Measurements from ENCODE around the gene KCNMB2.

KCNMB2 gene

GRCh38 chr3:178658694-178659325 lies 122.6 kb downstream of the KCNMB2 start:
- no peak for DNase-seq

- DNase-seq: no peak
Measured at GRCh38 chr3:178663201-178663934, 127.1 kb downstream of the KCNMB2 start.

- DNase-seq: no peak
Measured at GRCh38 chr3:178665747-178666146, 129.5 kb downstream of the KCNMB2 start.

GRCh38 chr3:178669022-178669601 lies 132.9 kb downstream of the KCNMB2 start:
- DNase-seq: no peak

GRCh38 chr3:178669758-178670157 lies 133.5 kb downstream of the KCNMB2 start:
- DNase-seq: no peak

- DNase-seq: no peak
Measured at GRCh38 chr3:178671377-178671776, 135.1 kb downstream of the KCNMB2 start.

- no peak for DNase-seq
Measured at GRCh38 chr3:178671791-178672190, 135.6 kb downstream of the KCNMB2 start.

GRCh38 chr3:178672275-178672674 lies 136.0 kb downstream of the KCNMB2 start:
- no peak for DNase-seq

GRCh38 chr3:178673529-178673928 lies 137.3 kb downstream of the KCNMB2 start:
- DNase-seq: no peak

- DNase-seq: no peak
Measured at GRCh38 chr3:178676077-178676476, 139.8 kb downstream of the KCNMB2 start.

- DNase-seq: no peak
Measured at GRCh38 chr3:178676942-178677790, 140.9 kb downstream of the KCNMB2 start.

- DNase-seq: no peak
Measured at GRCh38 chr3:178677961-178678360, 141.7 kb downstream of the KCNMB2 start.

GRCh38 chr3:178680037-178680436 lies 143.8 kb downstream of the KCNMB2 start:
- no peak for DNase-seq

- DNase-seq: no peak
Measured at GRCh38 chr3:178680489-178680888, 144.3 kb downstream of the KCNMB2 start.

- no peak for DNase-seq
Measured at GRCh38 chr3:178684881-178685590, 148.8 kb downstream of the KCNMB2 start.

- DNase-seq: no peak
Measured at GRCh38 chr3:178685591-178685906, 149.3 kb downstream of the KCNMB2 start.

- DNase-seq: no peak
Measured at GRCh38 chr3:178686826-178687225, 150.6 kb downstream of the KCNMB2 start.

GRCh38 chr3:178690571-178690970 lies 154.3 kb downstream of the KCNMB2 start:
- DNase-seq: no peak

- no peak for DNase-seq
Measured at GRCh38 chr3:178699364-178699763, 163.1 kb downstream of the KCNMB2 start.

- no peak for DNase-seq
Measured at GRCh38 chr3:178699810-178700209, 163.6 kb downstream of the KCNMB2 start.

- no peak for DNase-seq
Measured at GRCh38 chr3:178703268-178703975, 167.2 kb downstream of the KCNMB2 start.

GRCh38 chr3:178705925-178706324 lies 169.7 kb downstream of the KCNMB2 start:
- peak; percentile 83 for DNase-seq
